Activated CD8-positive, alpha-beta memory T cell treated with anti-CD3 and anti-CD28 coated beads for 36 hours (primary cell): ENCODE data around the gene GOLGA8J. TPM values are rescaled to one million over a fixed set of nuclear protein-coding genes. Genes with fewer than 3 reads are reported as not detected.
"Not testable (repeated sequence)": the region's sequence is repeated elsewhere in the genome, so short reads cannot be mapped to it uniquely, and the experiment has no call there.

Experiments
- CTCF ChIA-PET: fragments of 350-600 bp; sonication (Branson Sonifier 250); formaldehyde crosslinking; loops from one replicate; lab custom pipeline; 2021; ENCODE audit warnings: antibody characterized with exemption; lab: Charles Lee
- POLR2A ChIA-PET: fragments of 350-600 bp; sonication (Branson Sonifier 250); formaldehyde crosslinking; loops from one replicate; lab custom pipeline; 2021; ENCODE audit warnings: antibody characterized with exemption; lab: Charles Lee
- total RNA-seq, 2 experiments: library from RNA; stranded (reverse); gene quantifications; one replicate each; pipeline ENCODE4 v1.2.3, GENCODE V29; 2021

The GOLGA8J gene, protein sequence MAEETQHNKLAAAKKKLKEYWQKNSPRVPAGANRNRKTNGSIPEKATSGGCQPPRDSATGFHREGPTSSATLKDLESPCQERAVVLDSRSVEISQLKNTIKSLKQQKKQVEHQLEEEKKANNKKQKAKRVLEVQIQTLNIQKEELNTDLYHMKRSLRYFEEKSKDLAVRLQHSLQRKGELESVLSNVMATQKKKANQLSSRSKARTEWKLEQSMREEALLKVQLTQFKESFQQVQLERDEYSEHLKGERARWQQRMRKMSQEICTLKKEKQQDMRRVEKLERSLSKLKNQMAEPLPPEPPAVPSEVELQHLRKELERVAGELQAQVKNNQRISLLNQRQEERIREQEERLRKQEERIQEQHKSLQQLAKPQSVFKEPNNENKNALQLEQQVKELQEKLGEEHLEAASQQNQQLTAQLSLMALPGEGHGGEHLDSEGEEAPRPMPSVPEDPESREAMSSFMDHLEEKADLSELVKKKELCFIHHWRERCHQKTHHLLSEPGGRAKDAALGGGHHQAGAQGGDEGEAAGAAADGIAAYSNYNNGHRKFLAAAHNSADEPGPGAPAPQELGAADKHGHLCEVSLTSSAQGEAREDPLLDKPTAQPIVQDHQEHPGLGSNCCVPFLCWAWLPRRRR
- total RNA-seq: not detected

GRCh38 chr15:30082655-30083054, at the start of gene GOLGA8J:
Gene GOLGA8J, plus strand, starts transcription at chr15:30082955. Its CDS starts 98 bp downstream, at chr15:30083053.
- POLR2A ChIA-PET, CTCF ChIA-PET: not testable (repeated sequence)

- ChIA-PET CTCF (no interaction called here), POLR2A (no interaction called here)
Observed at GRCh38 chr15:30033211-30033610, 49.5 kb upstream of the GOLGA8J start.

- CTCF ChIA-PET: no interaction called here
- POLR2A ChIA-PET: no interaction called here
Observed at GRCh38 chr15:30033763-30034162, 49.0 kb upstream of the GOLGA8J start.

- ChIA-PET POLR2A (no interaction called here), CTCF (no interaction called here)
Observed at GRCh38 chr15:30036036-30036703, 46.6 kb upstream of the GOLGA8J start.

GRCh38 chr15:30038667-30039523, 43.9 kb upstream of the GOLGA8J start:
- CTCF ChIA-PET: interaction anchor here (0.6 kb wide), 1 partner anchor 117 kb away, joined by 3 read pairs; no protein-coding TSS in a partner anchor
- POLR2A ChIA-PET: no interaction called here

- CTCF ChIA-PET: no interaction called here
- POLR2A ChIA-PET: interaction anchor here (0.7 kb wide), 1 partner anchor 1826 kb away, joined by 8 read pairs; no protein-coding TSS in a partner anchor
Observed at GRCh38 chr15:30041868-30042267, 40.9 kb upstream of the GOLGA8J start.

GRCh38 chr15:30042556-30042955, 40.2 kb upstream of the GOLGA8J start:
- CTCF ChIA-PET: no interaction called here
- POLR2A ChIA-PET: no interaction called here

DNA sequence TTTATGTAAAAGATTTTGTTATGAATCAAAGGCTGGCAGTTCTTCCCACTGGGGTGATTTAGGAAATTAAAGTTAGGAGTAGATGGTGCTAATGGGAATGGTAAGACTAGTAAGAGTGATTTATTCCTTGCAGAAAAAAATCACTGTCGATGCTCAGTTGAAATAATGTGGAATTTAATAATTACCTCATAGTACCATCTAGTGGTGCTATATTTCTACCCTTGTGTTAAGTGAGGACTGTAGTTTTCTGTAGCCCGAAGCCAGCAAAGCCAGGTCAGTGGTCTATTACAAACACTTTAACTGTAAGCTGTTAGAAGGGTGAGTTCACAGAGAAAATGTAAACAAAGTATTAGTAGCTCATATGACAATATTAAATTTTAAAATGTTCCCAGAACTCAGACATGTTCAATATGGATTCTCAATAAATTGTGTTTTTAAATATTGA, 39.5 kb upstream of the GOLGA8J start:
- POLR2A ChIA-PET: no interaction called here
- CTCF ChIA-PET: no interaction called here

DNA sequence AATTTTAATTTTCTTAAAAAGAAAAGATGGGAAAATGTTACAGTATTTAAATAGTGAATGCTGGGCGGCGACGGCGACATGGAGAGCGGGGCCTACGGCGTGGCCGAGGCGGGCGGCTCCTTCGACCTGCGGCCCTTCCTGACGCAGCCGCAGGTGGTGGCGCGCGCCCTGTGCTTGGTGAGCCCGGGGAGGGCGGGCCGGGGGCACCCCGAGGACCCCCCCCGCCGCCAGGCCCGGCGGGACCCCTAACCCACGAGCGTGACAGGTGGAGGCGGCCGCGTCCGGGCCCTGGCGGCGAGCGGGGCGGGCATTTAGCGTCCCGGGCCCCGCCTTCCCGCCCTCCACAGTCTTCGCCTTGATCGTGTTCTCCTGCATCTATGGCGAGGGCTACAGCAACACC, 38.4 kb upstream of the GOLGA8J start:
- CTCF ChIA-PET: no interaction called here
- POLR2A ChIA-PET: no interaction called here

- POLR2A ChIA-PET, CTCF ChIA-PET: not testable (repeated sequence)
Observed at GRCh38 chr15:30044826-30045225, 37.9 kb upstream of the GOLGA8J start.

DNA sequence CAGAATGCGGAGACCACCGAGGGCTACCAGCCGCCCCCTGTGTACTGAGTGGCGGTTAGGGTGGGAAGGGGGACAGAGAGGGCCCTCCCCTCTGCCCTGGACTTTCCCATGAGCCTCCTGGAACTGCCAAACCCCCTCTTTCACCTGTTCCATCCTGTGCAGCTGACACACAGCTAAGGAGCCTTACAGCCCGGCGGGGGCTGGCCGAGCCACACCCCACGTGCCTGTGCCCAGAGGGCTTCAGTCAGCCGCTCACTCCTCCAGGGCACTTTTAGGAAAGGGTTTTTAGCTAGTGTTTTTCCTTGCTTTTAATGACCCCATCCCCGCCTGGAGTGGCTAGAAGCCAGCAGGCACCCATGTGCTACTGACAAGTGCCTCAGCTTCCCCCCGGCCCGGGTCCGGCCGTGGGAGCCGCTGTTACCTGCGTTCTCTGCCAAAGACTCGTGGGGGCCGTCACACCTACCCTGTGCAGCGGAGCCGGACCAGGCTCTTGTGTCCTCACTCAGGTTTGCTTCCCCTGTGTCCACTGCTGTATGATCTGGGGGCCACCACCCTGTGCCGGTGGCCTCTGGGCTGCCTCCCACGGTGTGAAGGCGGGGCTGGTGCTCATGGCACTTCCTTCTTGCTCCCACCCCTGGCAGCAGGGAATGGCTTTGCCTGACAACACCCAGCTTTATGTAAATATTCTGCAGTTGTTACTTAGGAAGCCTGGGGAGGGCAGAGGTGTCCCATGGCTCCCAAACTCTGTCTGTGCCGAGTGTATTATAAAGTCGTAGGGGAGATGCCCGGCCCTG, 37.3 kb upstream of the GOLGA8J start:
- POLR2A ChIA-PET, CTCF ChIA-PET: not testable (repeated sequence)

DNA sequence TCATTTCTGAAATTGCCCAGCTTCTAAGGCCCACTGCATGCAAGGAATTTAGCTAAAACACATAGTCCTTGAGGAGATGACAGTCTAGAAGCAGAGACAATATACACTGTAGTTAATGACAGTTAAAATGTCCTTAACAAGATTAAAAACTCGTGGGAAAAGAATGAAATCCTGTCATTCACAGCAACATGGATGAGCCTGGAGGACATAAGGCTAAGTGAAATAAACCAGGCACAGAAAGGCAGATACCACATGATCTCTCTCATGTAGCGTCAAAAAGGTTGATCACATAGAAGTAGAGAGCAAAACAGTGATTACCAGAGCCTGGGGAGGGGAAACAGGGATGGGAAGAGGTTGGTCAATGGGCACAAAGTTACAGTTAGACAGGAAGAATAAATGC, 36.3 kb upstream of the GOLGA8J start:
- ChIA-PET CTCF (no interaction called here), POLR2A (no interaction called here)

DNA sequence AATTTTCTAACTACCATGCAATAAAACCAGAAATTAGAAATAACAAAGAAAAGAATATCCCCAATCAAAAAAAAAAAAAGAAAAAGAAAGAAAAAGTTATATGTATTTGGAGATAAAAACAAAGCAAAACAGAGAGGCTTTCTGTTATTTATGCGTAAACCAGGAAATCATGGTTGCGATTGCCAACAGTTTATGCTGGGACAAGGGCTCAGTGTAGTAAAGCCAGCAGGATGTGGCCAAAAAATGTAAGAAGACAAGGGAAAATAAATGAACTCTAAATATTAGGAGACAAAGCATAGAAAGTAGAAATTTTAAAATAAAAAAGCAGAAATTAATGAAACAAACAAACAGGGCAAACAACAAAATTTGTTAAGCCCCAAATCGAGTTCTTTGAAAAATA, 27.2 kb upstream of the GOLGA8J start:
- ChIA-PET POLR2A (no interaction called here), CTCF (no interaction called here)

DNA sequence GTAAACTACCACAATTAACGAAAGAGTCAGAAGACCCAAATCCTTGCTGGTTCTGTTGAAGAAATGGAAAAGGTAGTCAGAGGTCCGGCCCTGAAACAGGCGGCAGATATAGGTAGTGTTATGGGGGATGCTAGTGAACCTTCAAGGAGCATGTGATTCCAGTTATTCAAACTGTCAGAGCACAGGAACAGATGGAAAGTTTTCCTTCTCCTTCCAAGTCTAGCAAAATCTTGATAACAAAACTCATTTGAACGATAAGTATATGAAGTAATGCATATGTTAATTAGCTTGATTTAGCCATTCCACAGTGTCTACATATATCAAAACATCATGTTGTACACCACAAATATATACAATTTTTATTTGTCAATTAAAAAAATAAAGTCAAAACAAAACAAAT, 26.6 kb upstream of the GOLGA8J start:
- CTCF ChIA-PET: no interaction called here

GRCh38 chr15:30059771-30060170, 23.0 kb upstream of the GOLGA8J start:
- ChIA-PET CTCF (no interaction called here), POLR2A (no interaction called here)

More for the DNA sequence above, 26.6 kb upstream of the GOLGA8J start:
- POLR2A ChIA-PET: no interaction called here

- POLR2A ChIA-PET: no interaction called here
- CTCF ChIA-PET: no interaction called here
Observed at GRCh38 chr15:30062881-30063280, 19.9 kb upstream of the GOLGA8J start.

DNA sequence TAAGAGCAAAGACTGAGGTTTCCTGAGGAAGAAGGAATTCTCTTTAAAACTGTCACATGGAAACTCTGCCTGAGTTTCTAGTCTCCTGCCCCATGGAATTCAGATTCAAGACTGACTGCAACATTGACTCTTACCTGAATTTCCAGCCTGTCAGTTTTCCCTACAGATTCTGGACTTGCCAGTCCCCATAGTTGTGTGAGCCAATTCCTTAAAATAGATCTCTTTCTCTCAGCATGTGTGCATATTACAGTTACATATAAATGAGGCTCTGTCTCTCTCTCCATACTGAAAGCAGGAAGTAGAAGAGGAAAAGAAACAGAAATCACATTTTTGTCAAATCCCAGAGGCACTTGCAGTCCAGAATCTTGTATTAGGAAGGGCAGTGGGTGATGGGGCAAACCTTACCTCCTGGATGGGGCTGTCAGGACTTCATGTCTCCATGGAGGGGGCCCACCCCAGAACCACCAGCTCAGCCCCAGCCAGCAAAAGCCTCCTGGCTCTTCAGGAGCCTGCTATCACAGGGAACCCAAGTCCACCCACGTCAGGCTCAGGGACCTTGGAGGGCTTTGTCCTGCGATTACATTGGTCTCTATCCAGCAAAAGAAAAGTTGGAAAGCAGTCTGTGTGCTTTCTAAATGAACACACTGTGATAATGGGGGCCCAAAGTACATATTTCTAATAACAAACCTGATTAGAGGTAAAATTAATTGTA, 18.8 kb upstream of the GOLGA8J start:
- ChIA-PET CTCF (no interaction called here), POLR2A (no interaction called here)
